AG20443 (cell line): ENCODE measurements around the gene CD7.
"Not testable (repeated sequence)": the region's sequence is repeated elsewhere in the genome, so short reads cannot be mapped to it uniquely, and the experiment has no call there.

Experiments used
- DNase-seq: peaks from one replicate; pipeline ENCODE4 v3.0.0; 2012; ENCODE audit warnings: low spot score, mixed read lengths

CD7 gene

GRCh38 chr17:82317394-82318168, at the start of gene CD7:
Gene CD7, minus strand, starts transcription at chr17:82317608. Its CDS starts 113 bp downstream, at chr17:82317495.
- DNase-seq = no peak

DNA sequence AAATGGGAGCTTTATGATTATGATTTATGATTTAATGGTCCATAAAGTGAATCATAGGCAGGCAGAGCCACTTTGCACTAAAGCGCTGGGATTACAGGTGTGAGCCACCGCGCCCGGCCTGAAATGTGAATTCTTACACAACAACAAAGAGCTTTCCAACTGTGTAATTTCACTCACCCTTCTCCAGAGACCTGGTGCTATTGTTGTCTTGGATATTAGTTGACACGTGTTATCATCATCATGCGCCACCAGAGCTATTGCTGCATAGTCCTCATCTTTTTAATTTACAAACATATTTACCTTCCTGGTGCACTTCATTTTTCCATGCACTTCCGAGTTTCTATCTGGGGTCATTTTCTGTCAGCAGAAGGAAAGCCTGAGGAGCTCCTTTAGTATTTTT, 49.3 kb upstream of the CD7 start:
- DNase-seq = no peak

- no peak for DNase-seq
These were observed 48.3 kb upstream of the CD7 start for GRCh38 chr17:82365606-82366295.

- DNase-seq = no peak
These were observed 44.7 kb upstream of the CD7 start for GRCh38 chr17:82361885-82362633.

DNA sequence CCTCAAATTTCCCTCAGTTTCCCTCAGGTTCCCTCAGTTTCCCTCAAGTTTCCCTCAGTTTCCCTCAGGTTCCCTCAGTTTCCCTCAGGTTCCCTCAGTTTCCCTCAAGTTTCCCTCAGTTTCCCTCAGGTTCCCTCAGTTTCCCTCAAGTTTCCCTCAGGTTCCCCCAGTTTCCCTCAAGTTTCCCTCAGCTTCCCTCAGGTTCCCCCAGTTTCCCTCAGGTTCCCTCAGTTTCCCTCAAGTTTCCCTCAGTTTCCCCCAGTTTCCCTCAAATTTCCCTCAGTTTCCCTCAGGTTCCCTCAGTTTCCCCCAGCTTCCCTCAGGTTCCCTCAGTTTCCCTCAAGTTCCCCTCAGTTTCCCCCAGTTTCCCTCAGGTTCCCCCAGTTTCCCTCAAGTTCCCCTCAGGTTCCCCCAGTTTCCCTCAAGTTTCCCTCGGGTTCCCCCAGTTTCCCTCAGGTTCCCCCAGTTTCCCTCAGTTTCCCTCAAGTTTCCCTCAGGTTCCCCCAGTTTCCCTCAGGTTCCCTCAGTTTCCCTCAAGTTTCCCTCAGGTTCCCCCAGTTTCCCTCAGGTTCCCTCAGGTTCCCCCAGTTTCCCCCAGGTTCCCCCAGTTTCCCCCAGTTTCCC, 42.2 kb upstream of the CD7 start:
- not testable (repeated sequence) for DNase-seq

DNA sequence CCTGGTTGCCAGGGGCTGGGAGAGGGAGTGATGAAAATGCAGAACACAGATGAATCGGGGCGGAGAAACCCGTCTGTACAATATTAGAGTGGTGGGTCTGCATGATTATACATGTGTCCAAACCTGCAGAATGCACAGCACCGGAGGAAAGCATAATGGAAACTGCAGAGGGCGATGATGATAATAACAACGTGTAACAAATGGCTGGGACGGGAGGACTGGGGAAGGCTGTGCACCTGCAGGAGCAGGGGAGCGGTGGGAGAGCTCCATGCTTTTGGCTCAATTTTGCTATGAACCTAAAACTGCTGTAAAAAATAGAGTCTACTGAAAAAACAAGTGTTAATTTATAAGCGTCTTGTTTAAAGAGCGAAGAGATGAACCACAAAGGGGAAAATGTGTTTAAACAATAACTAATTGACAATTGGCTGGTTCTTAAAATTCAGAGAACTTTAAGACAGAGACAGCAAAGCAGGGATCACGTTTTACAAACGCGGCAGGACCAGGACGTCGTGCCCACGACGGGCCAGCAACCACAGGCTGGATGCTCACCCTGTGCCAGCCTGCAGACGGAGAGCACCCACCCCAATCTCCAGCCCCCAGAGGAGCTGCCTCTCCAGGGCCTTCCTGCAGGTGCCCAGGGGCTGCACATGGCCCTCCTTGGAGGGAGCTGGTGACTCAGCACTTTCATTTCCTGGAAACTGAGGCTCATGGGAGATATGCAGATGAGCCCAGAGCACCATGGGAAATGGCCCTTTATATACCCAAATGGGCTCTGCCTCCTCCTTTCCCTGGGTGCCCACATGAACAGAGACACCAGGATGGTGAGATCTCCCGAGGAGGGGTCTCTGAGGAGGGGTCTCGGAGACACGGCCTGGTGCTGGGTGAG, 41.3 kb upstream of the CD7 start, which contains the start of gene TEX19:
TSS of gene TEX19 (plus strand) at position 783 of the 886 bp plus-strand sequence. CDS start 2,904 bp downstream, outside the sequence.
- DNase-seq = no peak

DNA sequence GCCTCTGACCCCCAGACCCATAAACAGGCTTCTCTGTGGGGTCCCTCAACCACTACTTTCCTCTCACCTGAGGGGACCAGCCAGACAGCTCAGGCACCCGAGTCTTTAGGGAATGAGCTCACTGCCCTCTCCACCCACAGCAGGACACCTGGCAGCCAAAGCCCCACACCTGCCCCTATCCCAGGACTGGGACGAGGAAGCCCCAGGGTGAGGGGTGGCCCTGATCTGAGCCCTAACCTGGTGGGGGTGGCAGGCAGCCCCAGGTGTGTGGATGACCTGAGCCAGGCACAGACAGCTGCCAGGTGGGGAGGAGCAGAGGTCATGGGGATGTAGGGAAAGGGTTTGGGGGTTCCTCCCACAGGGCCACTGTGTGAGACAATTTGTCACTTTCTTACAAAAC, 40.0 kb upstream of the CD7 start:
- no peak for DNase-seq

GRCh38 chr17:82356845-82357355, 39.5 kb upstream of the CD7 start:
- no peak for DNase-seq

DNA sequence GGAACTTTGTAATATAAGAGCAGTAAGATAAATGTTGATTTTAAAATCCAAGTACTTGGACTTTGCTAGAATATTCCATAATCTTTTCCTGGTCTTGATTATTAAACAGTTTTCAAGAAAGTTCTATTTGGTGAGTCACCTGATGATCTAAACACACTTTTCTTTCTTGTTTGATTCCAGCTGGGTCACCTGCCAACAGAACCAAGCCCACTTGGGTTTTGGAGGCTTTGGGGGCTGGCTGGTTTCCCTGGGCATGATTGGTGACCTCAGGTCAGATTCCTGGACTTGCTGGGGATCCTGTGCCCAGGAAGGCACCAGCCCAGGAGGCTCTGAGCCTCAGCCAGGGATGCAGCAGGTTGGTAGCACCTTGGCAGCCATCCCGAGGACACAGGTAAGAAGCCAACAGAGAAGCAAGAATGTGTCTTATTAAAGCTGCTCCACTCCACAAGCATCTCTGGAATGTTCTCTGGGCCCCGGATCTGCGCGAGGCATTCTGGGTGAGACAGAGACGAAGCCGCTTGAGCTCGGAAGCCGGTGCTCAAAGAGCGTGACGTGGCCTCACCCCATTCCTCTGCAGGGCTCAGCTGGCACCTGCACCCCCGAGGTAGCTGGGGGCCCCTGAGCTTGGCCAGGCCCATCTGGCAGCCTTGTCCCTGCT, 38.5 kb upstream of the CD7 start:
- no peak for DNase-seq

DNA sequence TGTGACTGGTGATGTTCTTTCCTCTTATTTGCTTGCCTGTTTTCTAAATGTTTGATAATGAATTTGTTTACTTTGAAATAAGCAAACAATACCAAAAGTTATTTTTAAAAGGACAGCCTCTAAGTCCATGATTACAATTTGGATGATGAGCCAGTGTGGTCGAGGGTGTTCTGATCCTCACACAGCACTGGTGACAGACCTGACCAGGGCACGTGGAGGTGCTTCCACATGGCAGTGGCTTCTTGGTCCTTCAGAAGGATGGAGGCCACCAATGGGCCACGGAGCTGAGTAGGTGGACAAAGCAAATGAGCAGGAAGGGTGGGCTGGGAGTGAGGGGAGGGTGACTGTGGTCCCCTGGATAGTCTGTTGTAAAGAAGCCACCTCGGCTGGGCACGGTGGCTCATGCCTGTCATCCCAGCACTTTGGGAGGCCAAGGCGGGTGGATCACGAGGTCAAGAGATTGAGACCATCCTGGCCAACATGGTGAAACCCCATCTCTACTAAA, 37.4 kb upstream of the CD7 start:
- no peak for DNase-seq

GRCh38 chr17:82353484-82353883, 36.1 kb upstream of the CD7 start:
- no peak for DNase-seq

DNA sequence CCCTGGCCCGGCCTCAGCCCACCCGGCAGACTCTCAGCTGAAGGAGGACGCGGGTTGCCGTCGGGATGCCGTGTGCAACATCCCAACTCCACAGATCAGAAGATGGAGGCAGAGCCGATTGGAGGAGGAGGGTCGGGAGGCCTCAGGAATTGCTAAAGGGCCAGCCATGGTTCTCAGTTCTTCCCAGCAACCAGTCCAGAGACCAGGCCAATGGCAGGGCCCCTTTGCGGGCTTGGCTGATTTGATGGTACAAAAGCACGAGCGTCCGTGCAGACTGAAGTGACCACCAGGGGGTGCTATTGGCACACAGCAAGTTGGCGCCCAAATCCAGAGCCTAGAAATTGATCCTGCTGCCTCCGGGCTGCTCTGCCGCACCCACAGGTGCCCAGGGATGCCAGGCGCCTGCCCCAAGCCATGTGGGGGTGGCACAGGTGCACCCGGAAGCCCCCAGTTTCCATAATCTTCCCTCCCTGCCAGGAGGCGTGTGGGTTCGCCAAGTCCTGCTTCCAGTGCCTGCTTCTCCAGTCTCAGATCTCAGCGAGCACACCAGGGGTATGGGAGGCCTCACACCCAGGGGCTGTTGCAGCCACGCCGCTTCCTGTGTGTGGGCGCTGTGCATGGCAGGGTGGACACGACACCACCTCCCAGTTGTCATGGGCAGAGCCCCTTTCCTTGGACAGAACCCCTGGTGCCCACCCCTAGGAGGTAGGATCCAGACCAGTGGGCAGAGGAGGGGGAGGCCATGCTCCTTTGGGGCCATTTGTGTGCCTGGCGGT, 34.5 kb upstream of the CD7 start:
- peak; percentile 87 for DNase-seq

DNA sequence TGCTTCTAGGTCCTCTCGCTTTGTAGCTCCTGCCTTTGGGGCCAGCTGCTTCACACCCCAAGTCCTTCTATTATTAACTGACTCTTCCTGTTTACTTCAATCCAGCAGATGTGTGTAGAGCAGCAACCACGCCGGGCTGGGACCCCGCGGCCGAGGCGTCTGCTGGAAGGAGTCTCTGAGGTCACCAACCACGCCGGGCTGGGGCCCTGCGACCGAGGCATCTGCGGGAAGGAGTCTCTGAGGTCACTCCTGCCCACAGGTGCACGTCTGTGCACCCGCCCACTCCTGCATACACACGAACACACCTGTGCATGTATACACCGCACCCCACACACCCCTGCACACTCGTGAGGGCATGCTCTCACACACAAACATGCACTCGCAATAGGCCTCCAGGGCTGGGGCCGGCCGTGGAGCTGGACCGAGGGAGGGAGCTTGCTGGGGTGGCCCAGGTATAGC, 33.9 kb upstream of the CD7 start:
- no peak for DNase-seq

GRCh38 chr17:82350182-82351030, 33.0 kb upstream of the CD7 start:
- DNase-seq = no peak

DNA sequence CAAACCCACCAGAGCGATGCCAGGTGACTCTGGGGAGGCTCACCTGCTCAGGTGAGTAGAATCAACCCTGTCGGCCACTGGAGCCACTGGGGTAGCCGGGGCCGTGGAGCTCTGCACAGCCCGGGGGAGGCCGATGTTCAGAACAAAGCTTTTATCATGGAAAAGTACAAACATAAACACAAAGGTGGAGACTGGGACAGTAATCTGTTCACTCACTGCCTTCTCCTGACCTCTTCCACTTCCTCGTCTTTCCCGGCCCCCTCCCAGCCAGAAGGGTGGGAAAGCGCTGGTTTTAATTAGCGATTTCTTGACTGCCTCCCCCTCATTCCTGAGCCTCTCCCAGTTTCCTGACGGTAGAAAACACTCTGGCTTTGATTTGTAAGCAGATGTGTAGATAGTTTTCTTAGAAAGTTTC, 31.9 kb upstream of the CD7 start:
- DNase-seq = peak; percentile 70

DNA sequence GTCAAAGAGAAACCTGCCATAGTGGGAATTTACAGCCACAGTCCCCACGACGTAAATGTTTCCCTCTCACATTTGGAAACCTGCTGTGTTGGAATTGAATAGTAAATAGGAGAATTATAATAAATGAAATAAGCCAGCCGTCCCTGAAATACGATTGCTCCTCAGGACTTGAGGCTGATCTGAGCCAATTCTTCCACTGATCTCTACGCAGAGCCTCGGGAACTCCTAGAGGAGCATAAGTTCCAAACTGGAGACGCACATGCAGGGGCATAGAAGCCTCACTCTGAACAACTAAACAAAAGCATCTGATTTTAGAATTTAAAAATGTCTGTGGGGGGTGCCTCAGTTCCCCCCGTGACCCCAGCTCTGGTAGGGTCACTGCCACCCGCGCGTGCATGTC, 31.5 kb upstream of the CD7 start:
- no peak for DNase-seq

GRCh38 chr17:82348434-82348833, 31.0 kb upstream of the CD7 start:
- no peak for DNase-seq

GRCh38 chr17:82347994-82348393, 30.6 kb upstream of the CD7 start:
- DNase-seq = not testable (repeated sequence)
